ENCODE measurements around the gene BRME1. TPM values are rescaled to one million over a fixed set of nuclear protein-coding genes. Genes with fewer than 3 reads are reported as not detected.
A peak's percentile ranks its signal among the peaks of the same experiment; 100 is the strongest.

BRME1 gene
- total RNA-seq, 1 experiment from 2014 or later, result 17.4 TPM

GRCh38 chr19:13834244-13835069 lies 71.5 kb downstream of the BRME1 start:
- Histone ChIP-seq H3K27me3 (replicated peaks; ENCODE audit: control insufficient read depth, insufficient read depth, low read length) (no peaks in the 10 kb centered on the region), H3K4me1 (peaks cover 5% of the 10 kb centered on the region; the same call in 1 of the 2 replicates), H3K9me3 (no peaks in the 10 kb centered on the region), H3K36me3 (ENCODE audit: control insufficient read depth, insufficient read depth, low read length) (no peaks in the 10 kb centered on the region; the same call in 1 of the 2 replicates), H3K4me3 (ENCODE audit: low read depth, low read length) (no peak overlapping the region)
- ChIA-PET CTCF (interaction anchor here (0.6 to 1.0 kb wide), 2 partner anchors 28 to 87 kb away, joined by 3 read pairs; a partner anchor contains a TSS), POLR2A (no interaction called here)
- H3K27me3 Mint-ChIP-seq (ENCODE audit: insufficient read depth, unreplicated experiment), result no peaks in the 10 kb centered on the region
- DNase-seq, result no peak
- H3K9me3 Mint-ChIP-seq (ENCODE audit: unreplicated experiment), result no peaks in the 10 kb centered on the region
- no peaks in the 10 kb centered on the region for H3K4me1 Mint-ChIP-seq (ENCODE audit: low read depth, unreplicated experiment)
- no TSS peak for BruUV-seq (replicated peaks)
- H3K4me3 Mint-ChIP-seq (ENCODE audit: unreplicated experiment), result peak overlapping the region; percentile 69
- no peak for TF ChIP-seq CTCF (IDR thresholded peaks at IDR 0.05; ENCODE audit: insufficient read depth in 1 of 2, low read depth in 1 of 2, low read length in 1 of 2, severe bottlenecking in 1 of 2, unreplicated experiment in 1 of 2)
- H3K36me3 Mint-ChIP-seq (ENCODE audit: insufficient read depth, unreplicated experiment), result peaks cover 45% of the 10 kb centered on the region
- peak overlapping the region; percentile 81 for H3K27ac Mint-ChIP-seq (ENCODE audit: unreplicated experiment)
- intact Hi-C loops (cut with micrococcal nuclease; ENCODE audit: unreplicated experiment), result no loop called here

GRCh38 chr19:13833330-13834243 lies 72.3 kb downstream of the BRME1 start:
- intact Hi-C loops (cut with micrococcal nuclease; ENCODE audit: unreplicated experiment), result no loop called here
- CTCF ChIA-PET, result interaction anchor here (1.0 kb wide), 1 partner anchor 29 kb away, joined by 3 read pairs; no protein-coding TSS in a partner anchor

More at GRCh38 chr19:13833330-13834243, 72.3 kb downstream of the BRME1 start:
- DNase-seq, result peak; percentile 85 to 92
- POLR2A ChIA-PET, result no interaction called here
- Histone ChIP-seq H3K9me3 (no peaks in the 10 kb centered on the region), H3K4me3 (ENCODE audit: low read depth, low read length) (peak overlapping the region; percentile 35), H3K4me1 (peaks cover 5% of the 10 kb centered on the region; the same call in 1 of the 2 replicates), H3K27me3 (replicated peaks; ENCODE audit: control insufficient read depth, insufficient read depth, low read length) (no peaks in the 10 kb centered on the region), H3K36me3 (ENCODE audit: control insufficient read depth, insufficient read depth, low read length) (no peaks in the 10 kb centered on the region; the same call in 1 of the 2 replicates)
- no peaks in the 10 kb centered on the region for H3K4me1 Mint-ChIP-seq (ENCODE audit: low read depth, unreplicated experiment)
- no peaks in the 10 kb centered on the region for H3K27me3 Mint-ChIP-seq (ENCODE audit: insufficient read depth, unreplicated experiment)
- TF ChIP-seq CTCF (IDR thresholded peaks at IDR 0.05; ENCODE audit: insufficient read depth in 1 of 2, low read depth in 1 of 2, low read length in 1 of 2, severe bottlenecking in 1 of 2, unreplicated experiment in 1 of 2), result peak; percentile 28 to 74
- peaks cover 44% of the 10 kb centered on the region for H3K36me3 Mint-ChIP-seq (ENCODE audit: insufficient read depth, unreplicated experiment)
- no peaks in the 10 kb centered on the region for H3K9me3 Mint-ChIP-seq (ENCODE audit: unreplicated experiment)
- H3K27ac Mint-ChIP-seq (ENCODE audit: unreplicated experiment), result peak overlapping the region; percentile 81
- H3K4me3 Mint-ChIP-seq (ENCODE audit: unreplicated experiment), result peak overlapping the region; percentile 69
- no TSS peak for BruUV-seq (replicated peaks)

Small RNA genes lying within 50 kb of the gene (microRNA-seq; reads per million reads assigned to microRNA genes)
- gene MIR181C (56.9 reads per million, percentile 67 among the genes with 10 or more reads in this experiment), gene MIR181D (87.5 reads per million, percentile 70 among the genes with 10 or more reads in this experiment)

Other genes starting within 250 kb of the BRME1 start
- gene MRI1, start 141.6 kb downstream of the BRME1 start, total RNA-seq (2022), result 23.3 and 25.7 TPM in 2 replicates
- gene C19orf53, start 131.7 kb downstream of the BRME1 start, total RNA-seq (2022), result 107 and 113 TPM in 2 replicates
- 4.0 and 5.7 TPM in 2 replicates for gene ZSWIM4, start 110.7 kb downstream of the BRME1 start, total RNA-seq (2022)
- not detected in 2 replicates for gene NANOS3, start 29.0 kb downstream of the BRME1 start, total RNA-seq (2022)
- 48.2 and 49.4 TPM in 2 replicates for gene CC2D1A, start 84 bp upstream of the BRME1 start, total RNA-seq (2022)
- 0.72 TPM in 1 of 2 replicates, not detected in the other for gene PODNL1, start 32.3 kb upstream of the BRME1 start, total RNA-seq (2022)
- 41.1 and 43.0 TPM in 2 replicates for gene DCAF15, start 46.4 kb upstream of the BRME1 start, total RNA-seq (2022)
- gene RFX1, start 100.2 kb upstream of the BRME1 start, total RNA-seq (2022), result 11.5 and 13.4 TPM in 2 replicates
- not detected in 2 replicates for gene RLN3, start 122.0 kb upstream of the BRME1 start, total RNA-seq (2022)
- gene IL27RA, start 125.6 kb upstream of the BRME1 start, total RNA-seq (2022), result 4.7 and 5.6 TPM in 2 replicates
- gene PALM3, start 156.0 kb upstream of the BRME1 start, total RNA-seq (2022), result 25.9 TPM in 2 replicates
- 5.2 TPM in 2 replicates for gene MISP3, start 166.7 kb upstream of the BRME1 start, total RNA-seq (2022)
- gene C19orf67, start 179.7 kb upstream of the BRME1 start, total RNA-seq (2022), result not detected in 2 replicates
- 38.3 and 47.1 TPM in 2 replicates for gene SAMD1, start 184.6 kb upstream of the BRME1 start, total RNA-seq (2022)
- 46.4 and 51.9 TPM in 2 replicates for gene PRKACA, start 211.6 kb upstream of the BRME1 start, total RNA-seq (2022)
- gene ASF1B, start 230.5 kb upstream of the BRME1 start, total RNA-seq (2022), result 37.7 and 40.2 TPM in 2 replicates